ENCODE results near the gene UVRAG. TPM values are rescaled to one million over a fixed set of nuclear protein-coding genes. Genes with fewer than 3 reads are reported as not detected.

The UVRAG gene
- total and polyA plus RNA-seq, 4 donors, result 4.4 to 15.1 (median 10.0) TPM

DNA sequence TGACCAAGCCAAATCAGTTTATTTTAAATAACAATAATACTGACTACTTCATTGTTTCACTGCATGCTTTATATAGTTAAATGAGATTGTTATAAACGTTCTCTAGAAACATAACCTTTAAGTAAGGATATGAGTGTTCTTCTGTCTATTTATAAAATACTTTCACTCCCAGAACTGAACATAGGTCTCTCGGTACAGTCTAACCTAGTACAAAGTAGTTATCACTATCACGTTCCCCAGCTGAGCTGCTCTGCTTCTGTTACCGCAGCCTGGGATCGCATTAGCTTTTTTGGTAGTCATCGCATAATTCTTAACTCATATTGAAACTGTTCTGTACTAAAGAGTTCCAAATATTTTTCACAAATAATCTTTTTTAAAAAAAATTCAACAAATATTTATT, 247.7 kb downstream of the UVRAG start:
- DNase-seq (ENCODE audit: low spot score), result no peak
- Histone ChIP-seq H3K9me3 (ENCODE audit: control insufficient read depth in 4 of 4, low read length in 3 of 4) (no peaks in the 10 kb centered on the region), H3K27me3 (ENCODE audit: control insufficient read depth in 4 of 4, insufficient read depth in 4 of 4, low read length in 3 of 4) (no peaks in the 10 kb centered on the region), H3K9ac (ENCODE audit: low read depth in 1 of 2, low read length in 2 of 2) (no peak overlapping the region), H3K27ac (ENCODE audit: low read depth in 1 of 2, low read length in 2 of 2) (no peak overlapping the region), H3K36me3 (ENCODE audit: control insufficient read depth in 4 of 4, insufficient read depth in 3 of 4, low read depth in 1 of 4, low read length in 3 of 4) (peaks cover 0 to 7% (median 6%) of the 10 kb centered on the region in 4 donors), H3K4me3 (ENCODE audit: low read depth in 1 of 3, low read length in 3 of 3) (no peak overlapping the region), H3K4me1 (ENCODE audit: control insufficient read depth in 4 of 4, insufficient read depth in 4 of 4, low read length in 3 of 4) (no peaks in the 10 kb centered on the region)
- 94% methylated on average over 6 of the region's 6 CpGs for WGBS
- TF ChIP-seq NR2F2 (IDR thresholded peaks at IDR 0.05), result no peak
- TF ChIP-seq GABPA (IDR thresholded peaks at IDR 0.05 in 1 of 2, conservative IDR thresholded peaks at IDR 0.05 in 1 of 2), result no peak
- no peak for TF ChIP-seq CTCF (IDR thresholded peaks at IDR 0.05; ENCODE audit: low read depth, low read length, missing input control)
- TF ChIP-seq, protein P1, sequence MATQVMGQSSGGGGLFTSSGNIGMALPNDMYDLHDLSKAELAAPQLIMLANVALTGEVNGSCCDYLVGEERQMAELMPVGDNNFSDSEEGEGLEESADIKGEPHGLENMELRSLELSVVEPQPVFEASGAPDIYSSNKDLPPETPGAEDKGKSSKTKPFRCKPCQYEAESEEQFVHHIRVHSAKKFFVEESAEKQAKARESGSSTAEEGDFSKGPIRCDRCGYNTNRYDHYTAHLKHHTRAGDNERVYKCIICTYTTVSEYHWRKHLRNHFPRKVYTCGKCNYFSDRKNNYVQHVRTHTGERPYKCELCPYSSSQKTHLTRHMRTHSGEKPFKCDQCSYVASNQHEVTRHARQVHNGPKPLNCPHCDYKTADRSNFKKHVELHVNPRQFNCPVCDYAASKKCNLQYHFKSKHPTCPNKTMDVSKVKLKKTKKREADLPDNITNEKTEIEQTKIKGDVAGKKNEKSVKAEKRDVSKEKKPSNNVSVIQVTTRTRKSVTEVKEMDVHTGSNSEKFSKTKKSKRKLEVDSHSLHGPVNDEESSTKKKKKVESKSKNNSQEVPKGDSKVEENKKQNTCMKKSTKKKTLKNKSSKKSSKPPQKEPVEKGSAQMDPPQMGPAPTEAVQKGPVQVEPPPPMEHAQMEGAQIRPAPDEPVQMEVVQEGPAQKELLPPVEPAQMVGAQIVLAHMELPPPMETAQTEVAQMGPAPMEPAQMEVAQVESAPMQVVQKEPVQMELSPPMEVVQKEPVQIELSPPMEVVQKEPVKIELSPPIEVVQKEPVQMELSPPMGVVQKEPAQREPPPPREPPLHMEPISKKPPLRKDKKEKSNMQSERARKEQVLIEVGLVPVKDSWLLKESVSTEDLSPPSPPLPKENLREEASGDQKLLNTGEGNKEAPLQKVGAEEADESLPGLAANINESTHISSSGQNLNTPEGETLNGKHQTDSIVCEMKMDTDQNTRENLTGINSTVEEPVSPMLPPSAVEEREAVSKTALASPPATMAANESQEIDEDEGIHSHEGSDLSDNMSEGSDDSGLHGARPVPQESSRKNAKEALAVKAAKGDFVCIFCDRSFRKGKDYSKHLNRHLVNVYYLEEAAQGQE (IDR thresholded peaks at IDR 0.05), result no peak
- no peak for TF ChIP-seq RXRA (IDR thresholded peaks at IDR 0.05)
- TF ChIP-seq FOXA1 (IDR thresholded peaks at IDR 0.05), result no peak
- TF ChIP-seq FOXA2 (IDR thresholded peaks at IDR 0.05), result no peak
- TF ChIP-seq EGR1 (IDR thresholded peaks at IDR 0.05; ENCODE audit: low read depth in 2 of 2), result no peak

DNA sequence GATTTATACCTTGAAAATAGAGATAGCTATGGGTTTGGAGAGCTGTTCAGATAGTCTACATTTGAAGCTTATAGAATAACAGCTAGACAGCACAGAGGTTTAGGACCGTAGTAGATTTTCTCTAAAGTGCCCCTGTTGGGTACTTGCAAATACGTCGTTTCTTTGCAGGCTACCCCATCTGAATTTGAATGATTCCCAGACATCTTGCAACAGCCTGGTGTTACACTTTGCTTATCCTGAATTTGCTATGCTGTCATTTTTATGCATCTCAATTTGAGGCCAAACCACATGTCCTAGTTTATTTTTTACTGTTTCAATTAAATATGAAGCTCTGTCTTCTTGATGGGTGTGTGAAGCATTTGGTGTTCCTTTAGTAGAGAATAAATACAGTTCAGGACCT, 249.2 kb downstream of the UVRAG start:
- no peaks in the 10 kb centered on the region for H3K27me3 ChIP-seq (ENCODE audit: control insufficient read depth in 4 of 4, insufficient read depth in 4 of 4, low read length in 3 of 4)
- H3K4me3 ChIP-seq (ENCODE audit: low read depth in 1 of 3, low read length in 3 of 3), result no peak overlapping the region
- peaks cover 3 to 11% (median 6%) of the 10 kb centered on the region in 4 donors for H3K36me3 ChIP-seq (ENCODE audit: control insufficient read depth in 4 of 4, insufficient read depth in 3 of 4, low read depth in 1 of 4, low read length in 3 of 4)
- H3K9ac ChIP-seq (ENCODE audit: low read depth in 1 of 2, low read length in 2 of 2), result no peak overlapping the region
- H3K27ac ChIP-seq (ENCODE audit: low read depth in 1 of 2, low read length in 2 of 2), result no peak overlapping the region
- no peak for DNase-seq (ENCODE audit: low spot score)
- TF ChIP-seq, protein P1 (IDR thresholded peaks at IDR 0.05), result no peak
- TF ChIP-seq GABPA (IDR thresholded peaks at IDR 0.05 in 1 of 2, conservative IDR thresholded peaks at IDR 0.05 in 1 of 2), result no peak
- TF ChIP-seq FOXA2 (IDR thresholded peaks at IDR 0.05), result no peak
- TF ChIP-seq JUND (IDR thresholded peaks at IDR 0.05), result no peak
- no peak for TF ChIP-seq YY1 (IDR thresholded peaks at IDR 0.05)
- TF ChIP-seq RAD21 (IDR thresholded peaks at IDR 0.05), result no peak
- no peak for TF ChIP-seq HNF4G (IDR thresholded peaks at IDR 0.05)
- TF ChIP-seq, protein P2, sequence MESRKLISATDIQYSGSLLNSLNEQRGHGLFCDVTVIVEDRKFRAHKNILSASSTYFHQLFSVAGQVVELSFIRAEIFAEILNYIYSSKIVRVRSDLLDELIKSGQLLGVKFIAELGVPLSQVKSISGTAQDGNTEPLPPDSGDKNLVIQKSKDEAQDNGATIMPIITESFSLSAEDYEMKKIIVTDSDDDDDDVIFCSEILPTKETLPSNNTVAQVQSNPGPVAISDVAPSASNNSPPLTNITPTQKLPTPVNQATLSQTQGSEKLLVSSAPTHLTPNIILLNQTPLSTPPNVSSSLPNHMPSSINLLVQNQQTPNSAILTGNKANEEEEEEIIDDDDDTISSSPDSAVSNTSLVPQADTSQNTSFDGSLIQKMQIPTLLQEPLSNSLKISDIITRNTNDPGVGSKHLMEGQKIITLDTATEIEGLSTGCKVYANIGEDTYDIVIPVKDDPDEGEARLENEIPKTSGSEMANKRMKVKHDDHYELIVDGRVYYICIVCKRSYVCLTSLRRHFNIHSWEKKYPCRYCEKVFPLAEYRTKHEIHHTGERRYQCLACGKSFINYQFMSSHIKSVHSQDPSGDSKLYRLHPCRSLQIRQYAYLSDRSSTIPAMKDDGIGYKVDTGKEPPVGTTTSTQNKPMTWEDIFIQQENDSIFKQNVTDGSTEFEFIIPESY (IDR thresholded peaks at IDR 0.05), result no peak
- TF ChIP-seq RXRA (IDR thresholded peaks at IDR 0.05), result no peak
- TF ChIP-seq CTCF (IDR thresholded peaks at IDR 0.05; ENCODE audit: low read depth, low read length, missing input control), result no peak
- no peak for TF ChIP-seq EGR1 (IDR thresholded peaks at IDR 0.05; ENCODE audit: low read depth in 2 of 2)
- no peak for TF ChIP-seq NR2F2 (IDR thresholded peaks at IDR 0.05)
- TF ChIP-seq MAX (IDR thresholded peaks at IDR 0.05), result no peak
- no peak for TF ChIP-seq SP1 (IDR thresholded peaks at IDR 0.05)
- H3K4me1 ChIP-seq (ENCODE audit: control insufficient read depth in 4 of 4, insufficient read depth in 4 of 4, low read length in 3 of 4), result no peaks in the 10 kb centered on the region
- H3K9me3 ChIP-seq (ENCODE audit: control insufficient read depth in 4 of 4, low read length in 3 of 4), result no peaks in the 10 kb centered on the region
- 92% methylated on average over 3 of the region's 3 CpGs for WGBS
